ENCODE results near the gene CDC73. TPM values are rescaled to one million over a fixed set of nuclear protein-coding genes. Genes with fewer than 3 reads are reported as not detected.

Gene CDC73
- total RNA-seq, 2 experiments from 2014 or later, result 65.4 to 66.5 TPM

GRCh38 chr1:193104907-193105820 lies 16.7 kb upstream of the CDC73 start, which contains the start of gene GLRX2:
Gene GLRX2 (minus strand): TSS chr1:193105414. CDS start chr1:193105382, 32 bp downstream.
- no peaks in the 10 kb centered on the region for H3K9me3 Mint-ChIP-seq
- peak within 1 kb of the TSS; percentile 96 for H3K4me3 Mint-ChIP-seq
- H3K9me3 ChIP-seq (ENCODE audit: control insufficient read depth in 1 of 2, insufficient read depth in 1 of 2, low read length in 2 of 2), result no peaks in the 10 kb centered on the region
- H3K27me3 ChIP-seq (ENCODE audit: control insufficient read depth in 1 of 2, insufficient read depth in 2 of 2, low read length in 2 of 2), result no peaks in the 10 kb centered on the region
- DNase-seq, result peak; percentile 28 to 81 (median 58)
- peaks cover 18% of the 10 kb centered on the region for H3K36me3 Mint-ChIP-seq (ENCODE audit: low read depth)
- H3K4me1 Mint-ChIP-seq (ENCODE audit: low read depth), result peaks cover 35% of the 10 kb centered on the region
- intact Hi-C loops (cut with DNase I, micrococcal nuclease), result loop anchor here (1.0 to 5.0 kb wide), 3 partner anchors 16 to 43 kb away; partner anchors contain the start of gene CDC73 (in 1 of the 2)
- H3K27me3 Mint-ChIP-seq, result no peaks in the 10 kb centered on the region
- ChIA-PET POLR2A (interaction anchor here (0.7 to 6.1 kb wide), 6 partner anchors 13 to 46 kb away, joined by 3 to 52 read pairs (median 5); partner anchors contain the start of genes CDC73, RO60 and UCHL5), CTCF (interaction anchor here (1.0 to 1.1 kb wide), 2 partner anchors 16 to 18 kb away, joined by 3 to 4 read pairs; partner anchors contain the start of gene CDC73)
- peak; percentile 95 for ATAC-seq (ENCODE audit: poor library complexity)
- H3K4me3 ChIP-seq (ENCODE audit: low read length), result peak within 1 kb of the TSS; percentile 91
- TF ChIP-seq CTCF (IDR thresholded peaks at IDR 0.05), result no peak
- H3K27ac ChIP-seq (ENCODE audit: low read depth in 1 of 2, low read length in 2 of 2), result peak within 1 kb of the TSS; percentile 22 to 25
- H3K27ac Mint-ChIP-seq, result peak within 1 kb of the TSS; percentile 85
- peaks cover 18% of the 10 kb centered on the region for H3K4me1 ChIP-seq (ENCODE audit: insufficient read depth, low read length)
- H3K36me3 ChIP-seq (ENCODE audit: insufficient read depth, low read length), result peaks cover 5% of the 10 kb centered on the region

GRCh38 chr1:193105821-193106177 lies 16.0 kb upstream of the CDC73 start:
- Mint-ChIP-seq H3K4me1 (ENCODE audit: low read depth) (peaks cover 35% of the 10 kb centered on the region), H3K36me3 (ENCODE audit: low read depth) (peaks cover 11% of the 10 kb centered on the region), H3K4me3 (peak overlapping the region; percentile 90), H3K9me3 (no peaks in the 10 kb centered on the region), H3K27me3 (no peaks in the 10 kb centered on the region), H3K27ac (peak overlapping the region; percentile 85)
- Histone ChIP-seq H3K4me1 (ENCODE audit: insufficient read depth, low read length) (peaks cover 18% of the 10 kb centered on the region), H3K27me3 (ENCODE audit: control insufficient read depth in 1 of 2, insufficient read depth in 2 of 2, low read length in 2 of 2) (no peaks in the 10 kb centered on the region), H3K36me3 (ENCODE audit: insufficient read depth, low read length) (no peaks in the 10 kb centered on the region), H3K27ac (ENCODE audit: low read depth in 1 of 2, low read length in 2 of 2) (peak overlapping the region in 1 of 2 donors; percentile 25), H3K4me3 (ENCODE audit: low read length) (peak overlapping the region; percentile 91), H3K9me3 (ENCODE audit: control insufficient read depth in 1 of 2, insufficient read depth in 1 of 2, low read length in 2 of 2) (no peaks in the 10 kb centered on the region)
- no peak for ATAC-seq (ENCODE audit: poor library complexity)
- ChIA-PET CTCF (interaction anchor here (1.0 kb wide), 1 partner anchor 17 kb away, joined by 3 read pairs; no protein-coding TSS in a partner anchor), POLR2A (interaction anchor here (1.2 to 6.1 kb wide), 4 partner anchors 14 to 47 kb away, joined by 4 to 52 read pairs (median 9); partner anchors contain the start of genes CDC73, RO60 and UCHL5)
- no peak for TF ChIP-seq CTCF (IDR thresholded peaks at IDR 0.05)
- no peak for DNase-seq
- intact Hi-C loops (cut with DNase I, micrococcal nuclease), result loop anchor here (1.0 to 2.0 kb wide), 2 partner anchors 15 to 17 kb away; partner anchors contain the start of gene CDC73 (in 1 of the 2)

GRCh38 chr1:193108471-193108870 lies 13.4 kb upstream of the CDC73 start:
- DNase-seq, result no peak
- Histone ChIP-seq H3K36me3 (ENCODE audit: insufficient read depth, low read length) (no peaks in the 10 kb centered on the region), H3K4me1 (ENCODE audit: insufficient read depth, low read length) (peaks cover 13% of the 10 kb centered on the region), H3K9me3 (ENCODE audit: control insufficient read depth in 1 of 2, insufficient read depth in 1 of 2, low read length in 2 of 2) (no peaks in the 10 kb centered on the region), H3K27me3 (ENCODE audit: control insufficient read depth in 1 of 2, insufficient read depth in 2 of 2, low read length in 2 of 2) (no peaks in the 10 kb centered on the region), H3K4me3 (ENCODE audit: low read length) (no peak overlapping the region), H3K27ac (ENCODE audit: low read depth in 1 of 2, low read length in 2 of 2) (no peak overlapping the region)
- H3K27ac Mint-ChIP-seq, result no peak overlapping the region
- peaks cover 18% of the 10 kb centered on the region for H3K4me1 Mint-ChIP-seq (ENCODE audit: low read depth)
- no peak overlapping the region for H3K4me3 Mint-ChIP-seq
- ChIA-PET POLR2A (interaction anchor here (6.1 kb wide), 1 partner anchor 14 kb away, joined by 52 read pairs; the partner anchor contains the start of gene CDC73), CTCF (no interaction called here)
- no peak for ATAC-seq (ENCODE audit: poor library complexity)
- TF ChIP-seq CTCF (IDR thresholded peaks at IDR 0.05), result no peak
- H3K27me3 Mint-ChIP-seq, result no peaks in the 10 kb centered on the region
- intact Hi-C loops (cut with DNase I, micrococcal nuclease), result no loop called here
- peaks cover 5% of the 10 kb centered on the region for H3K36me3 Mint-ChIP-seq (ENCODE audit: low read depth)
- no peaks in the 10 kb centered on the region for H3K9me3 Mint-ChIP-seq
